ENCODE data around the gene RNF7. TPM values are rescaled to one million over a fixed set of nuclear protein-coding genes. Genes with fewer than 3 reads are reported as not detected.

RNF7 gene
- total RNA-seq, 2 donors from 2014 or later, result 106 to 111 TPM

DNA sequence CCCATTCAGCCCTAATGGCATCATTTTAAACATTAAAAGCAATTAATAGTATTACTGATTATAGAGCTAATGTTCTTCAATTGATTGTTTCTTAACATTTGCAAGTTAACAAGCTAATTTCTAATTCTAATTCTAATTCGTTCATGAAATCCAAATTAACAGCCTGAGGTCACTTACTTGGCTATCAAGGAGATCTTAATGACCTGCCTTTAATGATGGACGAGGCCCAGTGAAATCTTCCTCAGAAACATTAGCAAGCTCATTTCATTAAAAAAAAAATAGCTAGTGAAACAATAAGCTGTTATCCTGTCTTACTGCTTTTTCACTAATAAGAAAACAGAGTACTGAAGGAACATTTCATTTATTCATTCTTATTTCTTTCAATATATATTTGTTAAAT lies 15.4 kb upstream of the RNF7 start:
- 74 to 92% methylated on average over 2 of the region's 2 CpGs for WGBS, 2 experiments (ENCODE audit: insufficient coverage in 1 of 2, insufficient read length in 1 of 2)
- no peak overlapping the region for H3K27ac ChIP-seq (ENCODE audit: low read depth, low read length)

DNA sequence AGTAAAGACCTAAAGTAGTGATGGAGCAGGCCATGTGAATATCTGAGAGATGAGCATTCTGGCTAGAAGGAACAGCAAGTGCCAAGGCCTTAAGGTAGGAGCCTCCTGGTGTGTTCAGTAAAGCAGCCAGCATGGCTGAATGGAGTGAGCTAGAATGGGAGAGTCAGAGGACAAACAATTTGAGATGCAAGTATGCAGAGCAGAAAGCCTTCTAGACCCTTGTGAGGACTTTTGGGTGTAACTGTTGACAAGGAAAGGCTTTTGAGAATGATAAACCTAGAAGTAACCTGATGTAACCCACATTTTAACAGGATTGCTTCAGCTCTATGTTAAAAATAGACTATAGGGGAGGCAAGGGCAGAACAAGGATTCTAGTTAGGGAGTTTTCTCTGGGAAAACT lies 14.8 kb upstream of the RNF7 start:
- no peaks in the 10 kb centered on the region for H3K36me3 Mint-ChIP-seq (ENCODE audit: low read depth)
- no peaks in the 10 kb centered on the region for H3K4me1 ChIP-seq (ENCODE audit: control insufficient read depth, insufficient read depth, low read length)

More for the DNA sequence above, 15.4 kb upstream of the RNF7 start:
- H3K36me3 Mint-ChIP-seq (ENCODE audit: low read depth), result no peaks in the 10 kb centered on the region
- H3K9me3 Mint-ChIP-seq, result no peaks in the 10 kb centered on the region
- no peak overlapping the region for H3K4me3 Mint-ChIP-seq
- H3K9me3 ChIP-seq (ENCODE audit: control insufficient read depth, low read length), result no peaks in the 10 kb centered on the region
- H3K4me3 ChIP-seq (ENCODE audit: low read length), result no peak overlapping the region
- H3K36me3 ChIP-seq (ENCODE audit: control insufficient read depth, insufficient read depth, low read length), result no peaks in the 10 kb centered on the region
- no peak overlapping the region for H3K9ac ChIP-seq (ENCODE audit: extremely low read depth, low read length, poor library complexity, severe bottlenecking)
- H3K4me1 ChIP-seq (ENCODE audit: control insufficient read depth, insufficient read depth, low read length), result no peaks in the 10 kb centered on the region
- DNase-seq, result no peak
- H3K27me3 Mint-ChIP-seq (ENCODE audit: insufficient read depth), result no peaks in the 10 kb centered on the region
- H3K27ac Mint-ChIP-seq, result no peak overlapping the region
- no peaks in the 10 kb centered on the region for H3K27me3 ChIP-seq (ENCODE audit: control insufficient read depth, insufficient read depth, low read length, poor library complexity, severe bottlenecking)
- TF ChIP-seq, protein P1, sequence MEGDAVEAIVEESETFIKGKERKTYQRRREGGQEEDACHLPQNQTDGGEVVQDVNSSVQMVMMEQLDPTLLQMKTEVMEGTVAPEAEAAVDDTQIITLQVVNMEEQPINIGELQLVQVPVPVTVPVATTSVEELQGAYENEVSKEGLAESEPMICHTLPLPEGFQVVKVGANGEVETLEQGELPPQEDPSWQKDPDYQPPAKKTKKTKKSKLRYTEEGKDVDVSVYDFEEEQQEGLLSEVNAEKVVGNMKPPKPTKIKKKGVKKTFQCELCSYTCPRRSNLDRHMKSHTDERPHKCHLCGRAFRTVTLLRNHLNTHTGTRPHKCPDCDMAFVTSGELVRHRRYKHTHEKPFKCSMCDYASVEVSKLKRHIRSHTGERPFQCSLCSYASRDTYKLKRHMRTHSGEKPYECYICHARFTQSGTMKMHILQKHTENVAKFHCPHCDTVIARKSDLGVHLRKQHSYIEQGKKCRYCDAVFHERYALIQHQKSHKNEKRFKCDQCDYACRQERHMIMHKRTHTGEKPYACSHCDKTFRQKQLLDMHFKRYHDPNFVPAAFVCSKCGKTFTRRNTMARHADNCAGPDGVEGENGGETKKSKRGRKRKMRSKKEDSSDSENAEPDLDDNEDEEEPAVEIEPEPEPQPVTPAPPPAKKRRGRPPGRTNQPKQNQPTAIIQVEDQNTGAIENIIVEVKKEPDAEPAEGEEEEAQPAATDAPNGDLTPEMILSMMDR (conservative IDR thresholded peaks at IDR 0.05), result no peak
- no peaks in the 10 kb centered on the region for H3K4me1 Mint-ChIP-seq

GRCh38 chr3:141724186-141724585 lies 13.9 kb upstream of the RNF7 start:
- Mint-ChIP-seq H3K9me3 (no peaks in the 10 kb centered on the region), H3K27me3 (ENCODE audit: insufficient read depth) (no peaks in the 10 kb centered on the region), H3K4me1 (no peaks in the 10 kb centered on the region), H3K4me3 (no peak overlapping the region), H3K36me3 (ENCODE audit: low read depth) (no peaks in the 10 kb centered on the region), H3K27ac (no peak overlapping the region)
- H3K36me3 ChIP-seq (ENCODE audit: control insufficient read depth, insufficient read depth, low read length), result no peaks in the 10 kb centered on the region
- H3K4me3 ChIP-seq (ENCODE audit: low read length), result no peak overlapping the region
- no peak overlapping the region for H3K9ac ChIP-seq (ENCODE audit: extremely low read depth, low read length, poor library complexity, severe bottlenecking)
- no peaks in the 10 kb centered on the region for H3K27me3 ChIP-seq (ENCODE audit: control insufficient read depth, insufficient read depth, low read length, poor library complexity, severe bottlenecking)
- TF ChIP-seq, protein P1 (conservative IDR thresholded peaks at IDR 0.05), result no peak
- H3K27ac ChIP-seq (ENCODE audit: low read depth, low read length), result no peak overlapping the region
- 89 to 93% methylated on average over 1 of the region's 1 CpG for whole genome bisulfite sequencing, 2 experiments (ENCODE audit: insufficient coverage in 1 of 2, insufficient read length in 1 of 2)
- no peaks in the 10 kb centered on the region for H3K4me1 ChIP-seq (ENCODE audit: control insufficient read depth, insufficient read depth, low read length)
- no peak for DNase-seq
- H3K9me3 ChIP-seq (ENCODE audit: control insufficient read depth, low read length), result no peaks in the 10 kb centered on the region

More for the DNA sequence above, 14.8 kb upstream of the RNF7 start:
- Histone ChIP-seq H3K27me3 (ENCODE audit: control insufficient read depth, insufficient read depth, low read length, poor library complexity, severe bottlenecking) (no peaks in the 10 kb centered on the region), H3K4me3 (ENCODE audit: low read length) (no peak overlapping the region), H3K27ac (ENCODE audit: low read depth, low read length) (no peak overlapping the region), H3K9ac (ENCODE audit: extremely low read depth, low read length, poor library complexity, severe bottlenecking) (no peak overlapping the region), H3K36me3 (ENCODE audit: control insufficient read depth, insufficient read depth, low read length) (no peaks in the 10 kb centered on the region), H3K9me3 (ENCODE audit: control insufficient read depth, low read length) (no peaks in the 10 kb centered on the region)
- no peak for DNase-seq
- Mint-ChIP-seq H3K4me3 (no peak overlapping the region), H3K27me3 (ENCODE audit: insufficient read depth) (no peaks in the 10 kb centered on the region), H3K27ac (no peak overlapping the region), H3K9me3 (no peaks in the 10 kb centered on the region), H3K4me1 (no peaks in the 10 kb centered on the region)
- TF ChIP-seq, protein P1 (conservative IDR thresholded peaks at IDR 0.05), result no peak

All from endodermal cell (in vitro differentiated cells).